Colonic mucosa (tissue), 4 donors: Measurements from ENCODE around the gene GNPTAB. TPM values are rescaled to one million over a fixed set of nuclear protein-coding genes. Genes with fewer than 3 reads are reported as not detected.

Source experiments
- DNase-seq: peaks from one replicate; pipeline ENCODE4 v3.0.0-alpha.2; 2020
- H3K27ac ChIP-seq: fragments of 200-600 bp; one replicate; pipeline ENCODE4 v1.8.0; 2021
- H3K27me3 ChIP-seq: fragments of 200-600 bp; one replicate; pipeline ENCODE4 v1.8.0; 2021
- H3K36me3 ChIP-seq: fragments of 200-600 bp; one replicate; pipeline ENCODE4 v1.8.0; 2021
- H3K4me1 ChIP-seq: fragments of 200-600 bp; one replicate; pipeline ENCODE4 v1.8.0; 2021; ENCODE audit warnings: mild to moderate bottlenecking
- H3K4me3 ChIP-seq: fragments of 200-600 bp; one replicate; pipeline ENCODE4 v1.8.0; 2021
- H3K9ac ChIP-seq, 2 donors: one replicate each; pipeline ENCODE4 v1.7.0; 2013; ENCODE audit warnings: control low read depth in 2 of 2, low read depth in 2 of 2, low read length in 2 of 2
- H3K9me3 ChIP-seq: fragments of 200-600 bp; one replicate; pipeline ENCODE4 v1.8.0; 2021
- intact Hi-C: fragments of 100-400 bp; cut with DNase I; formaldehyde crosslinking; loops from one replicate; pipeline ENCODE4 v1.14.1; 2022
- total RNA-seq, 2 donors: library from RNA; stranded (reverse); fragmentation: NEBNext Ultra II Directional in 1 of 2; extraction: Animal tissue kit (Norgen Biotek cat#: 25700) in 1 of 2; gene quantifications; one replicate each; pipeline ENCODE4 v1.2.1, GENCODE V29; 2021
- TF ChIP-seq, protein P1 (sequence below): fragments of 200-600 bp; IDR thresholded peaks from one replicate; pipeline ENCODE4 v1.8.0; 2022; ENCODE audit warnings: antibody characterized with exemption, mild to moderate bottlenecking
- donor health status: healthy.
- donor health status: DM: no; HTN: no; CAD: no.
- donor health status: DM: no; HTN: no; CAD: no.

The GNPTAB gene
- total RNA-seq, 2 donors from 2014 or later: 49.1 to 103 TPM

DNA sequence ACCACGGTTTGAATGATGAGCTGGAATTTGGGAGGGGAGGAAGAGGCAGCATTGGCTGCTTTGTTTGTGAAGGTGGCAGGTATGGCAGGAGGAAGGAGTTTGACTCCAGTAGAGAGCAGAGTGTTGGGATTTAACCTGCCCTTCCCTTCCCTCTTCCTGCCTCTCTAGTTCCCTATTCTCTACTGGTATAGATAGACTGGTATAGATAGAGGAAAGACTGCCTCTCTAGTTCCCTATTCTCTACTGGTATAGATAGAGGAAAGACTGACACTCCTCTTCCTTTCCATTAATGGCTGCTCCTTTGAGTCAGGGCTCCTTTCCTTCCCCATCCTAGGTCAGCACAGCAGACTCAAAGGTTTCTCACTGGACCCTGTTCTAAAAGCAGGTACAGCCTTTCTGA lies 83.1 kb downstream of the GNPTAB start:
- Histone ChIP-seq H3K9ac (no peak overlapping the region), H3K27me3 (no peaks in the 10 kb centered on the region), H3K9me3 (no peaks in the 10 kb centered on the region), H3K4me3 (no peak overlapping the region), H3K27ac (no peak overlapping the region), H3K36me3 (peaks cover 5% of the 10 kb centered on the region), H3K4me1 (no peaks in the 10 kb centered on the region)
- DNase-seq: no peak
- TF ChIP-seq, protein P1, sequence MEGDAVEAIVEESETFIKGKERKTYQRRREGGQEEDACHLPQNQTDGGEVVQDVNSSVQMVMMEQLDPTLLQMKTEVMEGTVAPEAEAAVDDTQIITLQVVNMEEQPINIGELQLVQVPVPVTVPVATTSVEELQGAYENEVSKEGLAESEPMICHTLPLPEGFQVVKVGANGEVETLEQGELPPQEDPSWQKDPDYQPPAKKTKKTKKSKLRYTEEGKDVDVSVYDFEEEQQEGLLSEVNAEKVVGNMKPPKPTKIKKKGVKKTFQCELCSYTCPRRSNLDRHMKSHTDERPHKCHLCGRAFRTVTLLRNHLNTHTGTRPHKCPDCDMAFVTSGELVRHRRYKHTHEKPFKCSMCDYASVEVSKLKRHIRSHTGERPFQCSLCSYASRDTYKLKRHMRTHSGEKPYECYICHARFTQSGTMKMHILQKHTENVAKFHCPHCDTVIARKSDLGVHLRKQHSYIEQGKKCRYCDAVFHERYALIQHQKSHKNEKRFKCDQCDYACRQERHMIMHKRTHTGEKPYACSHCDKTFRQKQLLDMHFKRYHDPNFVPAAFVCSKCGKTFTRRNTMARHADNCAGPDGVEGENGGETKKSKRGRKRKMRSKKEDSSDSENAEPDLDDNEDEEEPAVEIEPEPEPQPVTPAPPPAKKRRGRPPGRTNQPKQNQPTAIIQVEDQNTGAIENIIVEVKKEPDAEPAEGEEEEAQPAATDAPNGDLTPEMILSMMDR: no peak
- intact Hi-C loops: no loop called here

- DNase-seq: no peak
- no peaks in the 10 kb centered on the region for H3K27me3 ChIP-seq
- no peaks in the 10 kb centered on the region for H3K4me1 ChIP-seq
- H3K9ac ChIP-seq: no peak overlapping the region
- H3K4me3 ChIP-seq: no peak overlapping the region
- H3K27ac ChIP-seq: no peak overlapping the region
- H3K36me3 ChIP-seq: peaks cover 5% of the 10 kb centered on the region
- H3K9me3 ChIP-seq: no peaks in the 10 kb centered on the region
- intact Hi-C loops: no loop called here
- TF ChIP-seq, protein P1: no peak
Measured at GRCh38 chr12:101746661-101747060, 84.1 kb downstream of the GNPTAB start.

GRCh38 chr12:101746196-101746595 lies 84.6 kb downstream of the GNPTAB start:
- no peak overlapping the region for H3K9ac ChIP-seq
- TF ChIP-seq, protein P1: no peak
- no peak overlapping the region for H3K4me3 ChIP-seq
- no peaks in the 10 kb centered on the region for H3K4me1 ChIP-seq
- intact Hi-C loops: no loop called here
- H3K36me3 ChIP-seq: peaks cover 5% of the 10 kb centered on the region
- H3K27ac ChIP-seq: no peak overlapping the region
- no peaks in the 10 kb centered on the region for H3K27me3 ChIP-seq
- no peaks in the 10 kb centered on the region for H3K9me3 ChIP-seq
- no peak for DNase-seq

- no peaks in the 10 kb centered on the region for H3K4me1 ChIP-seq
- DNase-seq: no peak
- H3K4me3 ChIP-seq: no peak overlapping the region
- H3K9ac ChIP-seq: no peak overlapping the region
- H3K36me3 ChIP-seq: peaks cover 5% of the 10 kb centered on the region
- no peaks in the 10 kb centered on the region for H3K27me3 ChIP-seq
- no peak overlapping the region for H3K27ac ChIP-seq
- no peaks in the 10 kb centered on the region for H3K9me3 ChIP-seq
- TF ChIP-seq, protein P1: no peak
- intact Hi-C loops: no loop called here
Measured at GRCh38 chr12:101745481-101745880, 85.3 kb downstream of the GNPTAB start.

DNA sequence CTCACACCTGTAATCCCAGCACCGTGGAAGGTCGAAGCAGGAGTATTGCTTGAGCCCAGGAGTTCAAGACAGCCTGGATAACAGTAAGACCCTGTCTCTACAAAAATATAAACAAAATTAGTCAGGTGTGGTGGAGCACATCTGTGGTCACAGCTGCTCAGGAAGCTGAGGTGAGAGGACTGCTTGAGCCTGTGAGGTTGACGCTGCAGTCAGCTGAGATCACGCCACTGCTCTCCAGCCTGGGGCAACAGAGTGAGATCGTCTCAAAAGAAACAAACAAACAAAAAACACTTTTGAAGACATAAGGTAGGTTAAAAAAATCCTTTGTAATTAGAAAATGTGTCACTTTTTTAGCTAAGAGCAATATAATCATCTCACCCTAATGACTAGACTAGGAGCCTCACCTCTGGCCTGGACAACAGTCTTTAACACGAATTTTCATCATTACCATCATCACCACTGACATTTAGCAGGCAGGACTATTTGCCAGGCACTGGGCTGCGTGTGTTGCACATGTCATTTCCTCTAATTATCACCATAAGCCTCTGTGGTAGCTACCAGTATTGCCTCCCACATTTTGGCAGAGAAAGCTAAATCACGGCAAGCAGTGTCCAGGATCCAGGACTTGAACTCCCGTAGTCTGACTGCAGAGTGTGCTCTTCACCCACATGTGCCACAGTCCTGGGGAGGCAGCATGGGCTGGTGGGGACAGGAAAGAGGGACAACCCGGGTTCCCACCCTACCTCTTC lies 86.9 kb downstream of the GNPTAB start:
- Histone ChIP-seq H3K9me3 (no peaks in the 10 kb centered on the region), H3K4me1 (no peaks in the 10 kb centered on the region), H3K4me3 (no peak overlapping the region), H3K27me3 (no peaks in the 10 kb centered on the region), H3K27ac (no peak overlapping the region), H3K36me3 (peaks cover 5% of the 10 kb centered on the region), H3K9ac (no peak overlapping the region)
- TF ChIP-seq, protein P1: no peak
- intact Hi-C loops: no loop called here
- no peak for DNase-seq
